GM18508 (cell line): ENCODE results near the gene VPS29.
"Not testable (repeated sequence)": the region's sequence is repeated elsewhere in the genome, so short reads cannot be mapped to it uniquely, and the experiment has no call there.

ENCODE experiments used
- ATAC-seq: cut with Tn5 transposase; IDR thresholded peaks from one replicate; pipeline ENCODE4 v1.9.1; 2021; ENCODE audit warnings: moderate number of reproducible peaks; ENCODE audit not compliant: insufficient read depth, unreplicated experiment

VPS29 gene

GRCh38 chr12:110528277-110528839, 26.4 kb upstream of the VPS29 start:
- ATAC-seq: no peak

GRCh38 chr12:110520876-110521712, 19.2 kb upstream of the VPS29 start:
- ATAC-seq: not testable (repeated sequence)

- not testable (repeated sequence) for ATAC-seq
Observed at GRCh38 chr12:110518014-110518413, 16.1 kb upstream of the VPS29 start.

GRCh38 chr12:110516995-110517394, 15.1 kb upstream of the VPS29 start:
- ATAC-seq: no peak

GRCh38 chr12:110514363-110514762, 12.5 kb upstream of the VPS29 start:
- no peak for ATAC-seq

GRCh38 chr12:110513842-110514241, 11.9 kb upstream of the VPS29 start:
- ATAC-seq: no peak

GRCh38 chr12:110508071-110508586, 6.2 kb upstream of the VPS29 start:
- no peak for ATAC-seq

GRCh38 chr12:110505332-110505731, 3.4 kb upstream of the VPS29 start:
- no peak for ATAC-seq

GRCh38 chr12:110503432-110503831, 1.5 kb upstream of the VPS29 start:
- no peak for ATAC-seq

GRCh38 chr12:110501399-110501751, 536 bp downstream of the VPS29 start:
- peak; percentile 6 for ATAC-seq

GRCh38 chr12:110498984-110499706, 2.8 kb downstream of the VPS29 start:
- no peak for ATAC-seq

GRCh38 chr12:110475426-110475825, 26.5 kb downstream of the VPS29 start:
- no peak for ATAC-seq

GRCh38 chr12:110468214-110469048, 33.5 kb downstream of the VPS29 start, which contains the start of the genes FAM216A and GPN3:
FAM216A (plus strand) TSS chr12:110468845; CDS start chr12:110468876, 31 bp downstream.
GPN3 (minus strand) TSS chr12:110468257; CDS start chr12:110468203, 54 bp downstream.
- peak; percentile 53 for ATAC-seq

GRCh38 chr12:110467847-110468213, 34.1 kb downstream of the VPS29 start:
- ATAC-seq: no peak

- ATAC-seq: no peak
Observed at GRCh38 chr12:110466791-110467190, 35.1 kb downstream of the VPS29 start.

GRCh38 chr12:110465765-110466164, 36.1 kb downstream of the VPS29 start:
- not testable (repeated sequence) for ATAC-seq

- no peak for ATAC-seq
Observed at GRCh38 chr12:110465024-110465423, 36.9 kb downstream of the VPS29 start.

GRCh38 chr12:110461189-110461588, 40.7 kb downstream of the VPS29 start:
- ATAC-seq: not testable (repeated sequence)

- no peak for ATAC-seq
Observed at GRCh38 chr12:110458756-110459155, 43.2 kb downstream of the VPS29 start.
